DOHH2 (cell line): Measurements from ENCODE around the gene ZNF219.
"Not testable (repeated sequence)": the region's sequence is repeated elsewhere in the genome, so short reads cannot be mapped to it uniquely, and the experiment has no call there.

ENCODE experiments used
- H3F3A ChIP-seq: fragments of 200-600 bp; sonication (generic), shearing (Covaris generic); 2 replicates; pipeline ENCODE4 v1.6.0; 2016; ENCODE audit warnings: antibody characterized with exemption, mild to moderate bottlenecking; ENCODE audit not compliant: control insufficient read depth, insufficient read depth
- H3K27ac ChIP-seq: fragments of 200-600 bp; sonication (generic); 2 replicates; pipeline ENCODE4 v1.5.1; 2014; ENCODE audit warnings: low read depth, mild to moderate bottlenecking, low read length, moderate library complexity
- H3K27me3 ChIP-seq: fragments of 200-600 bp; sonication (generic); 2 replicates; pipeline ENCODE4 v1.6.1; 2014; ENCODE audit warnings: mild to moderate bottlenecking, low read length, mixed read lengths; ENCODE audit not compliant: control insufficient read depth
- H3K36me3 ChIP-seq: fragments of 200-600 bp; sonication (generic); 2 replicates; pipeline ENCODE4 v1.6.1; 2014; ENCODE audit warnings: mild to moderate bottlenecking, low read length, moderate library complexity, mixed read lengths; ENCODE audit not compliant: control insufficient read depth
- H3K4me1 ChIP-seq: fragments of 200-600 bp; sonication (generic); 2 replicates; pipeline ENCODE4 v1.6.1; 2014; ENCODE audit warnings: mild to moderate bottlenecking, low read length, mixed read lengths; ENCODE audit not compliant: control insufficient read depth
- H3K4me2 ChIP-seq: fragments of 200-600 bp; sonication (generic); 2 replicates; pipeline ENCODE4 v1.6.0; 2014; ENCODE audit warnings: mild to moderate bottlenecking, low read length, moderate library complexity
- H3K4me3 ChIP-seq: fragments of 200-600 bp; sonication (generic); 2 replicates; pipeline ENCODE4 v1.5.1; 2014; ENCODE audit warnings: mild to moderate bottlenecking, low read length, mixed read lengths
- H3K79me2 ChIP-seq: fragments of 200-600 bp; sonication (generic); 2 replicates; pipeline ENCODE4 v1.6.1; 2014; ENCODE audit warnings: mild to moderate bottlenecking, low read length, mixed read lengths; ENCODE audit not compliant: control insufficient read depth
- H3K9me2 ChIP-seq: fragments of 200-600 bp; sonication (generic); replicated peaks from 2 replicates; pipeline ENCODE4 v1.6.1; 2014; ENCODE audit warnings: mild to moderate bottlenecking, low read length, mixed read lengths; ENCODE audit not compliant: control insufficient read depth
- H3K9me3 ChIP-seq: fragments of 200-600 bp; sonication (generic); 2 replicates; pipeline ENCODE4 v1.6.1; 2014; ENCODE audit warnings: antibody characterized with exemption, low read length, mixed read lengths; ENCODE audit not compliant: control insufficient read depth, insufficient read depth
- H4K20me1 ChIP-seq: fragments of 200-600 bp; sonication (generic); 2 replicates; pipeline ENCODE4 v1.6.0; 2014; ENCODE audit warnings: low read depth, mild to moderate bottlenecking, antibody characterized with exemption, low read length, moderate library complexity; ENCODE audit not compliant: control insufficient read depth, insufficient read depth
- CTCF ChIP-seq: fragments of 200-600 bp; sonication (generic); IDR thresholded peaks from one replicate; pipeline ENCODE4 v1.5.1; 2014; ENCODE audit warnings: antibody characterized with exemption, mild to moderate bottlenecking, low read depth, low read length; ENCODE audit not compliant: poor library complexity, severe bottlenecking
- EZH2phosphoT487 ChIP-seq: fragments of 200-600 bp; sonication (generic); IDR thresholded peaks from 2 replicates; pipeline ENCODE4 v1.6.1; 2017; ENCODE audit warnings: borderline replicate concordance, mild to moderate bottlenecking, antibody characterized with exemption, low read length, moderate library complexity, mixed read lengths

Gene ZNF219

DNA sequence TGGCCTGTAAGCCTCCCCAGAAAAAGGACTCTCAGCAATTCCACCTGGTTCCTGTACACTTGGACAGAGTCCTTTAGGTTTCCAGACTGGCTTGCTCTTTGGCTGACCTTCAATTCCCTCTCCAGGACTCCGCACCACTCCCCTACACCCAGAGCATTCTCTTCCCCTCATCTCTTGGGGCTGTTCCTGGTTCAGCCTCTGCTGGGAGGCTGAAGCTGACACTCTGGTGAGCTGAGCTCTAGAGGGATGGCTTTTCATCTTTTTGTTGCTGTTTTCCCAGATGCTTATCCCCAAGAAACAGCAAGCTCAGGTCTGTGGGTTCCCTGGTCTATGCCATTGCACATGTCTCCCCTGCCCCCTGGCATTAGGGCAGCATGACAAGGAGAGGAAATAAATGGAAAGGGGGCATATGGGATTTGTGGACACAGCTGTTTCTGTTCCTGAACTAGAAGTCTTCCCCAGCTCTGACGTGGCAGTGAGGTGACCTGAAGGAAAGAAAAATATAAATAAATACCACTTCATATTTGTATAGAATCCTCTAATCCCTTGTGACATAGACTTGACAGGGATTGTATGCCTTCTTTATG, 55.0 kb downstream of the ZNF219 start:
- no peaks in the 10 kb centered on the region for H4K20me1 ChIP-seq
- H3K4me3 ChIP-seq, result no peak overlapping the region
- no peak for TF ChIP-seq CTCF
- TF ChIP-seq EZH2phosphoT487, result no peak
- no peak overlapping the region for H3K27ac ChIP-seq
- no peaks in the 10 kb centered on the region for H3K79me2 ChIP-seq
- peaks cover 47% of the 10 kb centered on the region for H3K27me3 ChIP-seq
- no peak overlapping the region for H3K4me2 ChIP-seq
- H3K9me3 ChIP-seq, result no peaks in the 10 kb centered on the region
- H3F3A ChIP-seq, result no peaks in the 10 kb centered on the region
- H3K4me1 ChIP-seq, result no peaks in the 10 kb centered on the region
- H3K9me2 ChIP-seq, result no peaks in the 10 kb centered on the region
- H3K36me3 ChIP-seq, result no peaks in the 10 kb centered on the region

DNA sequence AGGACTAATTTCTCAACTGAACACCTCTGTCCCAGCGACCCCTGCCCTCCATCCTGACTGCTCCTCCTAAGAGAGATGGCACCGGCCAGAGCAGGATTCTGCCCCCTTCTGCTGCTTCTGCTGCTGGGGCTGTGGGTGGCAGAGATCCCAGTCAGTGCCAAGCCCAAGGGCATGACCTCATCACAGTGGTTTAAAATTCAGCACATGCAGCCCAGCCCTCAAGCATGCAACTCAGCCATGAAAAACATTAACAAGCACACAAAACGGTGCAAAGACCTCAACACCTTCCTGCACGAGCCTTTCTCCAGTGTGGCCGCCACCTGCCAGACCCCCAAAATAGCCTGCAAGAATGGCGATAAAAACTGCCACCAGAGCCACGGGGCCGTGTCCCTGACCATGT, 55.5 kb downstream of the ZNF219 start:
- no peaks in the 10 kb centered on the region for H3K4me1 ChIP-seq
- H3K36me3 ChIP-seq, result no peaks in the 10 kb centered on the region
- H4K20me1 ChIP-seq, result no peaks in the 10 kb centered on the region
- no peaks in the 10 kb centered on the region for H3K79me2 ChIP-seq
- H3K4me3 ChIP-seq, result no peak overlapping the region
- no peaks in the 10 kb centered on the region for H3K9me2 ChIP-seq
- H3K27ac ChIP-seq, result no peak overlapping the region
- H3F3A ChIP-seq, result no peaks in the 10 kb centered on the region
- TF ChIP-seq CTCF, result no peak
- TF ChIP-seq EZH2phosphoT487, result no peak
- H3K9me3 ChIP-seq, result no peaks in the 10 kb centered on the region
- no peak overlapping the region for H3K4me2 ChIP-seq
- peaks cover 45% of the 10 kb centered on the region for H3K27me3 ChIP-seq

DNA sequence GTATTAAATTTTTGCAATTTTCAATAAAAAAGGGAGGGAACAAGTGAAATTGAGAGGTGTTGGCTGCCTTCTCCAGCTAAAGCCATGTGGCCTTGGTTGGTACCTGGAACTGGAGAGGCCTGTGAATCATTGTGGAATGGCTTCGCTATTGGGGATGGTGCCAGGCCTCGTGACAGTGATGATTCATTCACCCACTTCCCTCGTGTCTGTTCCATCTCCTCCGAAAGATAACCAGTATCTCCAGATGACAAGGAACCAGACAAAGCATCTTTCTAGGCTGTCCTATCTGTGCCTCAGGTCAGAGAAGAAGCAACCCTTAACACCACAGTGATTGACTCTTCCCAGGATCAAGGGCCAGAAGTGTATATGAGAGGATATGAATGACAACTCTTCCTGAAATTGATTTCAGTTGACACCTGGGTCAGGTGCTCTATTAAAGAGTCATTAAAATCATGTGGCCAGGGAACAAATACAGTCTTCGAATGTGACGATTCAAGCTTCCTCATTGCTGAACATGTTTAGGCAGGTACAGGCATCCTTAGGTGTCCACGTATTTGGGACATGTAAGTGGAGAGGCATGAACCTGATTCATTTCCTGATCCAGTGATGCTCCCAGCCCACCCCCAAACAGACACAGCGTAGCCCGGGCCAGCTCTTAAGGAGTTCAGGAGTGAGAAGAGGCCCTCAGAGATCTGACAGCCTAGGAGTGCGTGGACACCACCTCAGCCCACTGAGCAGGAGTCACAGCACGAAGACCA, 56.6 kb downstream of the ZNF219 start, which contains the start of gene RNASE7:
RNASE7 (plus strand) TSS at position 687 of the 758 bp plus-strand sequence. CDS start 631 bp downstream, outside the sequence.
- H3K4me2 ChIP-seq, result no peak within 1 kb of the TSS
- no peaks in the 10 kb centered on the region for H3K9me2 ChIP-seq
- no peaks in the 10 kb centered on the region for H3K36me3 ChIP-seq
- no peaks in the 10 kb centered on the region for H3K9me3 ChIP-seq
- no peaks in the 10 kb centered on the region for H3K79me2 ChIP-seq
- no peak for TF ChIP-seq EZH2phosphoT487
- no peak for TF ChIP-seq CTCF
- no peaks in the 10 kb centered on the region for H3F3A ChIP-seq
- H3K27ac ChIP-seq, result no peak within 1 kb of the TSS
- H4K20me1 ChIP-seq, result no peaks in the 10 kb centered on the region
- peaks cover 48% of the 10 kb centered on the region for H3K27me3 ChIP-seq
- H3K4me1 ChIP-seq, result no peaks in the 10 kb centered on the region
- no peak within 1 kb of the TSS for H3K4me3 ChIP-seq

DNA sequence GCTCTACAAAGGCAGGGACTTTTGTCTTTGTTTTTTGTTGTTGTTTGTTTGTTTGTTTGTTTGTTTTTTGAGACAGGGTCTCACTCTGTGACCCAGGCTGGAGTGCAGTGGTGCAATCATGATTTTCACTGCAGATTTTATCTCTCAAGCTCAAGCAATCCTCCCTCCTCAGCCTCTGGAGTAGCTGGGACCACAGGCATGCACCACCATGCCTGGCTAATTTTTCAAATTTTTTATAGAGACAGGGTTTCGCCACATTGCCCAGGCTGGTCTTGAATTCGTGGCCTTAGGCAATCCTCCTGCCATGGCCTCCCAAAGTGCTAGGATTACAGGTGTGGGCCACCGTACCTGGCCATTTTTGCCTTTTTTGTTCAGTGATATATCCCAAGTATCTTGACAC, 57.5 kb downstream of the ZNF219 start:
- not testable (repeated sequence) for H3K4me1 ChIP-seq, H3K27ac ChIP-seq, H4K20me1 ChIP-seq, H3F3A ChIP-seq, H3K36me3 ChIP-seq, H3K4me3 ChIP-seq, H3K9me3 ChIP-seq, H3K79me2 ChIP-seq, H3K4me2 ChIP-seq, H3K9me2 ChIP-seq
- peaks cover 40% of the 10 kb centered on the region for H3K27me3 ChIP-seq
